OCI-LY1 (cell line): Measurements from ENCODE around the gene GNPTG.

Source experiments
- H2AFZ ChIP-seq: fragments of 200-600 bp; sonication (generic), shearing (Covaris generic); 2 replicates; pipeline ENCODE4 v1.6.0; 2014; ENCODE audit warnings: antibody characterized with exemption, mild to moderate bottlenecking, low read length
- H3F3A ChIP-seq: fragments of 200-600 bp; sonication (generic), shearing (Covaris generic); 2 replicates; pipeline ENCODE4 v1.6.0; 2014; ENCODE audit warnings: mild to moderate bottlenecking, antibody characterized with exemption, low read length, moderate library complexity; ENCODE audit not compliant: insufficient read depth
- H3K27ac ChIP-seq: fragments of 200-600 bp; sonication (generic); 2 replicates; pipeline ENCODE4 v1.5.1; 2014; ENCODE audit warnings: low read length, mixed run types, mild to moderate bottlenecking, low read depth; ENCODE audit not compliant: poor library complexity, severe bottlenecking
- H3K27me3 ChIP-seq: fragments of 200-600 bp; sonication (generic); 2 replicates; pipeline ENCODE4 v1.6.0; 2014; ENCODE audit warnings: antibody characterized with exemption, mild to moderate bottlenecking, low read length, moderate library complexity; ENCODE audit not compliant: insufficient read depth
- H3K36me3 ChIP-seq: fragments of 200-600 bp; sonication (generic); 2 replicates; pipeline ENCODE4 v1.6.1; 2014; ENCODE audit warnings: mild to moderate bottlenecking, antibody characterized with exemption, low read length, moderate library complexity, mixed read lengths; ENCODE audit not compliant: insufficient read depth
- H3K4me1 ChIP-seq: fragments of 200-600 bp; sonication (generic); 2 replicates; pipeline ENCODE4 v1.5.1; 2014; ENCODE audit warnings: mild to moderate bottlenecking, low read length, moderate library complexity; ENCODE audit not compliant: insufficient read depth, severe bottlenecking
- H3K4me2 ChIP-seq: fragments of 200-600 bp; sonication (generic), shearing (Covaris generic); 2 replicates; pipeline ENCODE4 v1.6.1; 2014; ENCODE audit warnings: low read length
- H3K4me3 ChIP-seq: fragments of 200-600 bp; sonication (generic); 2 replicates; pipeline ENCODE4 v1.5.1; 2014; ENCODE audit warnings: low read length, low read depth, mild to moderate bottlenecking, mixed read lengths; ENCODE audit not compliant: poor library complexity, severe bottlenecking
- H3K79me2 ChIP-seq: fragments of 200-600 bp; shearing (Covaris generic); 2 replicates; pipeline ENCODE4 v1.6.1; 2016; ENCODE audit warnings: mixed run types, low read length, mixed read lengths; ENCODE audit not compliant: insufficient read depth
- H3K9ac ChIP-seq: fragments of 200-600 bp; sonication (generic), shearing (Covaris generic); 2 replicates; pipeline ENCODE4 v1.6.1; 2014; ENCODE audit warnings: mild to moderate bottlenecking, low read length, mixed read lengths
- H3K9me2 ChIP-seq: fragments of 200-600 bp; sonication (generic), shearing (Covaris generic); 2 replicates; pipeline ENCODE4 v1.6.1; 2014; ENCODE audit warnings: low read depth, mild to moderate bottlenecking, low read length, mixed read lengths
- H3K9me3 ChIP-seq: fragments of 200-600 bp; shearing (Covaris generic); 2 replicates; pipeline ENCODE4 v1.6.1; 2014; ENCODE audit warnings: low read length, mixed read lengths
- H4K20me1 ChIP-seq: fragments of 200-600 bp; sonication (generic), shearing (Covaris generic); 2 replicates; pipeline ENCODE4 v1.6.0; 2016; ENCODE audit warnings: mild to moderate bottlenecking, low read length; ENCODE audit not compliant: insufficient read depth
- EZH2 ChIP-seq: fragments of 200-600 bp; sonication (generic), shearing (Covaris generic); IDR thresholded peaks from 2 replicates; pipeline ENCODE4 v1.8.0; 2017; ENCODE audit warnings: borderline replicate concordance, mixed run types, mild to moderate bottlenecking, antibody characterized with exemption, low read length, moderate library complexity, mixed read lengths
- TF ChIP-seq, protein P1 (sequence below): fragments of 200-600 bp; sonication (generic), shearing (Covaris generic); IDR thresholded peaks from 2 replicates; pipeline ENCODE4 v1.5.1; 2017; ENCODE audit warnings: mild to moderate bottlenecking, antibody characterized with exemption, low read length, moderate library complexity, mixed read lengths

The GNPTG gene

DNA sequence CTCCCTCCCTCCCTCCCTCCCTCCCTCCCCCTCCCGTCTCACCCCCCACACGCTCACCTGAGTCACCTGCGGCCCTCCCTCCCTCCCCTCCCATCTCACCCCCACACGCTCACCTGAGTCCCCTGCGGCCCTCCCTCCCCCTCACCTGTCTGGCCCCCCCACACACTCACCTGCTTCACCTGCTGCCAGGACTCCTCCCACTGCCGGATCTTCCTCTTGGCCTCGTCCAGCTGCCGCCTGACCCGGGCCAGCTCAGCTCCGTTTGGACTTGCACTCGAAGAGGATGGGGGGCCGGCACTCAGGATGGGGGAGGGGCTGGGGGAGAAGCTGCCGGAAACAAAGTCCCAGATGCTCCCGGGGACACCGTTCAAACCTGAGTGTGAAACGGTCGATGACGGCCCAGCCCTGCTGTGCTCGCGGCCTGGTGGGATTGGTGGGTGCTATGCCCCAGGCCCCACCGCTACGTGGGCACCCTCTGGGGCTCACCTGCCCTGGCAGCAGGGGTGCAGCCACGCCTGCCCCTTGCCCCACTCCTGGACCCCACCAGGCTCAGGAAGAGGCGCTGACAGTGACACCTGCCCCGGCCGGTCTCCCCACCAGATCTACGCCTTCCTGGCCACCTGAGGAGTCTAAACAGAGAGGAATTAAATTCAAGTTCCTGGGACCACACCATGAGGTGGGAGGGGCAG, 15.9 kb downstream of the GNPTG start:
- H3K79me2 ChIP-seq, result no peaks in the 10 kb centered on the region
- peaks cover 61% of the 10 kb centered on the region for H3K36me3 ChIP-seq
- H3K9ac ChIP-seq, result no peak overlapping the region
- H3K4me1 ChIP-seq, result no peaks in the 10 kb centered on the region
- 0 out of 2 replicates have a peak, but pooled peaks cover 3% of the 10 kb centered on the region for H3F3A ChIP-seq
- no peak overlapping the region for H2AFZ ChIP-seq
- TF ChIP-seq EZH2, result no peak
- TF ChIP-seq, protein P1, sequence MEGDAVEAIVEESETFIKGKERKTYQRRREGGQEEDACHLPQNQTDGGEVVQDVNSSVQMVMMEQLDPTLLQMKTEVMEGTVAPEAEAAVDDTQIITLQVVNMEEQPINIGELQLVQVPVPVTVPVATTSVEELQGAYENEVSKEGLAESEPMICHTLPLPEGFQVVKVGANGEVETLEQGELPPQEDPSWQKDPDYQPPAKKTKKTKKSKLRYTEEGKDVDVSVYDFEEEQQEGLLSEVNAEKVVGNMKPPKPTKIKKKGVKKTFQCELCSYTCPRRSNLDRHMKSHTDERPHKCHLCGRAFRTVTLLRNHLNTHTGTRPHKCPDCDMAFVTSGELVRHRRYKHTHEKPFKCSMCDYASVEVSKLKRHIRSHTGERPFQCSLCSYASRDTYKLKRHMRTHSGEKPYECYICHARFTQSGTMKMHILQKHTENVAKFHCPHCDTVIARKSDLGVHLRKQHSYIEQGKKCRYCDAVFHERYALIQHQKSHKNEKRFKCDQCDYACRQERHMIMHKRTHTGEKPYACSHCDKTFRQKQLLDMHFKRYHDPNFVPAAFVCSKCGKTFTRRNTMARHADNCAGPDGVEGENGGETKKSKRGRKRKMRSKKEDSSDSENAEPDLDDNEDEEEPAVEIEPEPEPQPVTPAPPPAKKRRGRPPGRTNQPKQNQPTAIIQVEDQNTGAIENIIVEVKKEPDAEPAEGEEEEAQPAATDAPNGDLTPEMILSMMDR, result no peak
- H4K20me1 ChIP-seq, result no peaks in the 10 kb centered on the region
- H3K9me2 ChIP-seq, result no peaks in the 10 kb centered on the region
- no peak overlapping the region for H3K4me3 ChIP-seq
- no peaks in the 10 kb centered on the region for H3K27me3 ChIP-seq
- H3K4me2 ChIP-seq, result no peak overlapping the region
- H3K9me3 ChIP-seq, result no peaks in the 10 kb centered on the region
- no peak overlapping the region for H3K27ac ChIP-seq

DNA sequence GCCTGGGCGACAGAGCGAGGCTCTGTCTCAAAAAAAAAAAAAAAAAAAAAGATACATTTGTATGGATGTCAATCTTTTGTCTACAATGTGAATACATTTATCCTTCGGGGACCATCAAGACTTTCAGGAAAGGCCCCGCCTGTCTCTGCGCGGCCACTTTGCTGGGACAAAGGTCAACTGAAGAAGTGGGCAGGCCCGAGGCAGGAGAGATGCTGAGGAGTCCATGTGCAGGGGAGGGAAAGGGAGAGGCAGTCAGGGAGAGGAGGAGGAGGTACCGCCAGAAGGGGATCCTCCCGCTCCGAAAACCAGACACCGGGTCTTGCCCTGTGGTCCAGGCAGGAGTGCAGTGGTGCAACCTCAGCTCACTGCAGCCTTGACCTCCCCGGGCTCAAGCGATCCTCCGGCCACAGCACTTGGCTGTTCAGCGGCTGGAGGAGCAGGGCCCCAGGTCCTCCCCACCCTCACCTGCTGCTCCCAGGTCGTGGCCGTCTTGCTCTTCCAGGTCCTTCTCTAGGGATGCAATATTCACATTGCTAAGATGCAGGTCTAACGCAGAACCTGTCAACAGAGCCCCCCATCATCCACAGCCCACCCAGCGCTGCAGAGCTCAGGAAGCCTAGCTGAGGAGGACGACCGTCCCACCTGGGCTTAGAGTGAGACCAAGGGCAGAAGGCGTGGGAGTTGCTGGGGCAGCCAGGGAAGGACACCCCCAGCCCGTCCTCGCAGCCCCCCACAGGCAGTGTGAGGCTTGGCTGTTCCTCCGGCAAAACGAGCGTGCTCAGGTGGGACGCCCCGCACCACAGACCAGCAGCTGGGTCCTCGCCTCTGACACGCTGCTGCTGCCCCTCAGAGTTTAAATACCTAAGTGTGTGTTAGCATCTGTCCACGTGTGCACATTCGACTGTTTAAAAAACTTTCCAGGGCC, 19.6 kb downstream of the GNPTG start:
- Histone ChIP-seq H3K9me2 (no peaks in the 10 kb centered on the region), H3K79me2 (no peaks in the 10 kb centered on the region), H4K20me1 (no peaks in the 10 kb centered on the region), H3K27me3 (no peaks in the 10 kb centered on the region), H3K36me3 (peaks cover 31% of the 10 kb centered on the region), H3K9ac (no peak overlapping the region), H2AFZ (no peak overlapping the region), H3K27ac (no peak overlapping the region), H3K9me3 (no peaks in the 10 kb centered on the region), H3K4me1 (no peaks in the 10 kb centered on the region), H3F3A (no peaks in the 10 kb centered on the region), H3K4me3 (no peak overlapping the region), H3K4me2 (no peak overlapping the region)
- TF ChIP-seq EZH2, result no peak
- TF ChIP-seq, protein P1, result no peak

DNA sequence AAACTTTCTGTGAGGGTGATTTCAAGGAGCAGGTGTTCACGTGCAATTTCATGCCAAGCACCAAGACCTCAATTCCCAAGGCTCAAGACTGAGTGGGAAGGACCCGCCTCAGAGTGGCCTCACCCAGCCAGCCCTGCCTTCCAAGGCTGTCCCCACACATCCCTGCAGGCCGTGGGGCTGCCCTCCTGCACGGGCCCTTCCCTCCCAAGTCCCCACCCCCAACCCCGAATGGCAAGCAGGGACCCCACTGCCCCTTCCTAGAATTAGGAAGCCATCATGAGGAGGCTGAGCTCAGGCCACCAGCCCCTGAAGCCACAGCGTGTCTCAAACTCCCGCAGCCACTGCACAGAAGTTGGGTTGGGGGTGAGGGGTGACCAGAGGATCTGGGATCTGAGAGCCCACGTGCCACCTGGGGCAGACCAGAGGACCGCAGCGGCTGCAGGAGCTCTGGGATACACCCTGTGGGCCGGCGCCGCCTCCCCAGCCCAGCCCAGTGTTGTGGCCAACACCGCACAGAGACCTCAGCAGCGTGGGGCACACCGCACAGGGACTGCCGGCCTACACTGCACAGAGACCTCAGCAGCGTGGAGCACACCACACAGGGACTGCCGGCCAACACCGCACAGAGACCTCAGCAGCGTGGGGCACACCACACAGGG, 20.7 kb downstream of the GNPTG start:
- Histone ChIP-seq H3K27me3 (no peaks in the 10 kb centered on the region), H3F3A (no peaks in the 10 kb centered on the region), H3K4me2 (no peak overlapping the region), H3K9ac (no peak overlapping the region), H3K27ac (no peak overlapping the region), H2AFZ (no peak overlapping the region), H3K4me3 (no peak overlapping the region), H3K4me1 (peaks cover 3% of the 10 kb centered on the region), H3K9me2 (no peaks in the 10 kb centered on the region), H3K79me2 (no peaks in the 10 kb centered on the region), H3K9me3 (no peaks in the 10 kb centered on the region), H3K36me3 (peaks cover 23% of the 10 kb centered on the region), H4K20me1 (no peaks in the 10 kb centered on the region)
- TF ChIP-seq, protein P1, result no peak
- no peak for TF ChIP-seq EZH2
